ENCODE results near the gene GRM7.

GRCh38 chr3:7669641-7670040 lies 808.7 kb downstream of the GRM7 start:
- TF ChIP-seq CTCF (IDR thresholded peaks at IDR 0.05 in 8 of 11, conservative IDR thresholded peaks at IDR 0.05 in 3 of 11): no peak
- TF ChIP-seq POLR2A (IDR thresholded peaks at IDR 0.05): no peak
